SU-DHL-6 (cell line): ENCODE measurements around the gene ZNF716.

Source experiments
- CTCF ChIP-seq: fragments of 200-600 bp; sonication (generic); IDR thresholded peaks from one replicate; pipeline ENCODE4 v1.5.1; 2017; ENCODE audit warnings: antibody characterized with exemption, mild to moderate bottlenecking, low read length, moderate library complexity; ENCODE audit not compliant: insufficient read depth, poor library complexity, severe bottlenecking
- EZH2phosphoT487 ChIP-seq: fragments of 200-600 bp; sonication (generic), shearing (Covaris generic); conservative IDR thresholded peaks from 2 replicates; pipeline ENCODE4 v1.6.1; 2018; ENCODE audit warnings: mild to moderate bottlenecking, antibody characterized with exemption, low read length, moderate library complexity, mixed read lengths

DNA sequence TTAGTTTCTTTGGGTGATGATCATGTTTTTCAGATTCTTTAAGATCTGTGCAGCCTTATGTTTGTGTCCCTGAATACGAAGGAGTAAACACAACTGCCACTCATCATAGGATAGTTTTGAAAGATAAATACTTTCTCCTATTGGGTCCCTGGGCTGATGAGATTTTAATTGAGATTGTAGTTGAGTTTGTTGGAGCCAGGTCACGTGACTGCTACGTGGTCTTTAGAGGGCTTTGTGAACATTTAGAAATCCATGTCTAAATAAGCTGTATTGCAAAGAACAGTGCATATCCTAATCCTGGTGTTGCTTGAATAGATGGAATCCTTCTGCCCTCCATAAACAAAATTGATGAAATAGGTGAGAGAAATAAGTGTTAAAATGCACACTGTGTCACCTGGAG is 17.4 kb upstream of the ZNF716 start:
- TF ChIP-seq CTCF (no peak), EZH2phosphoT487 (no peak)
